ENCODE results near the gene LCAT. TPM values are rescaled to one million over a fixed set of nuclear protein-coding genes. Genes with fewer than 3 reads are reported as not detected.

The LCAT gene
- total and polyA plus RNA-seq, 9 of the 15 experiments (the other 6 are each of a cell fraction or from before 2014, with no cell fraction given): 0.46 to 21.0 (median 5.0) TPM

DNA sequence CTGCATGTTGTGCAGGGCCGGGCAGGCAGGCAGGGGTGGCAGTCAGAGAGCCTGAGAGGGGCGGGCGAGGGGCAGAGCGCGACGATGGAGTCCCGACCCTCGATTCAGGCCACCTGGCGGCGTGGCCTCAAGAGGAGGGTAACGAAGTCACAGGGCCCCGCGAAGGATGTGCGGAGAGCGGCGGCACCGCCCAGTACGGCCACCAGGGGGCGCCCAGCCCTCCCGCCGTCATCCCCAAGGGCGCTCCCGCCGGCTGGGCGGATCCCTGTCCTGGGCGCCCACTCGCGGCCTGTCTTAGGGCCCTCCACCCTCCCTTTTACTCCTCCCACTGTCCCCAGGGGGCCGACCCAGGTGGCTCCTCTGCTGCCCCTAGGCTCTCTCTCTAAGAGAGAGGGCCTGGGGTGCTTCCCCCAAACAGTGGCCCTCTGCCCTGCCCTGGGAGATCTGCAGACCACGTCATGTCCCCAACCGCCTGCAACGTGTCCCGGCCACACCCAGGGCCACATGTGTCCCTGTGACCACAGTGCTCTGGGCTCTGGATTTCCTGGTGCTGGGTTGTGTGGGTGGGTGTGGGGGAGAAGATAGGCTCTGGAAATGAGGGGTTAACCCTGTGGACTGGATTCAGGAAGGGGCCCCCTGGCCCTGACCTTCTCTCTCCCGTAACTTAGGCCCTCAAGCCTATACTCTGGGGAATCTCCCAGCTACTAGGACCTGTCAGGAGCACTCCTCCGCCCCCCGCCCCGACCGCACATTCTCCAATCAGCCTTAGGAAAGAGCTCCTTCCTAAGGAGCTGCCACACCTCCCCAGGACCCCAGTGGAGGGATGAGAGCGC, 49.5 kb upstream of the LCAT start (continued):
- TF ChIP-seq, protein P1, sequence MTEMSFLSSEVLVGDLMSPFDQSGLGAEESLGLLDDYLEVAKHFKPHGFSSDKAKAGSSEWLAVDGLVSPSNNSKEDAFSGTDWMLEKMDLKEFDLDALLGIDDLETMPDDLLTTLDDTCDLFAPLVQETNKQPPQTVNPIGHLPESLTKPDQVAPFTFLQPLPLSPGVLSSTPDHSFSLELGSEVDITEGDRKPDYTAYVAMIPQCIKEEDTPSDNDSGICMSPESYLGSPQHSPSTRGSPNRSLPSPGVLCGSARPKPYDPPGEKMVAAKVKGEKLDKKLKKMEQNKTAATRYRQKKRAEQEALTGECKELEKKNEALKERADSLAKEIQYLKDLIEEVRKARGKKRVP (CRISPR knock-in tag; IDR thresholded peaks at IDR 0.05): no peak
- TF ChIP-seq MAZ (CRISPR knock-in tag; conservative IDR thresholded peaks at IDR 0.05 in 1 of 2, IDR thresholded peaks at IDR 0.05 in 1 of 2) (peak; percentile 87 to 88), HCFC1 (IDR thresholded peaks at IDR 0.05; ENCODE audit: low read depth, low read length) (peak; percentile 60), RFX5 (IDR thresholded peaks at IDR 0.05; ENCODE audit: low read depth, low read length) (no peak), DACH1 (IDR thresholded peaks at IDR 0.05; ENCODE audit: partially characterized antibody) (peak; percentile 46), HNRNPK (IDR thresholded peaks at IDR 0.05; ENCODE audit: low read depth, low read length, poor library complexity, severe bottlenecking) (no peak), ILF3 (IDR thresholded peaks at IDR 0.05; ENCODE audit: borderline replicate concordance) (no peak), ZNF3 (CRISPR knock-in tag; IDR thresholded peaks at IDR 0.05) (no peak), FOXK2 (conservative IDR thresholded peaks at IDR 0.05 in 1 of 2, IDR thresholded peaks at IDR 0.05 in 1 of 2; ENCODE audit: low read depth in 2 of 2) (peak in 1 of 2 experiments; percentile 37; a peak in 1 of 4 replicates), ARHGAP35 (IDR thresholded peaks at IDR 0.05; ENCODE audit: partially characterized antibody) (no peak), ZBTB8A (IDR thresholded peaks at IDR 0.05; ENCODE audit: partially characterized antibody) (no peak), RBM22 (IDR thresholded peaks at IDR 0.05; ENCODE audit: low read depth, low read length, poor library complexity, severe bottlenecking) (no peak)
- TF ChIP-seq, protein P2, sequence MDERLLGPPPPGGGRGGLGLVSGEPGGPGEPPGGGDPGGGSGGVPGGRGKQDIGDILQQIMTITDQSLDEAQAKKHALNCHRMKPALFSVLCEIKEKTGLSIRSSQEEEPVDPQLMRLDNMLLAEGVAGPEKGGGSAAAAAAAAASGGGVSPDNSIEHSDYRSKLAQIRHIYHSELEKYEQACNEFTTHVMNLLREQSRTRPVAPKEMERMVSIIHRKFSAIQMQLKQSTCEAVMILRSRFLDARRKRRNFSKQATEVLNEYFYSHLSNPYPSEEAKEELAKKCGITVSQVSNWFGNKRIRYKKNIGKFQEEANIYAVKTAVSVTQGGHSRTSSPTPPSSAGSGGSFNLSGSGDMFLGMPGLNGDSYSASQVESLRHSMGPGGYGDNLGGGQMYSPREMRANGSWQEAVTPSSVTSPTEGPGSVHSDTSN (CRISPR knock-in tag; IDR thresholded peaks at IDR 0.05; ENCODE audit: low read depth): no peak
- TF ChIP-seq, protein P2 (tag; conservative IDR thresholded peaks at IDR 0.05; ENCODE audit: low read depth): no peak
- TF ChIP-seq, protein P3, sequence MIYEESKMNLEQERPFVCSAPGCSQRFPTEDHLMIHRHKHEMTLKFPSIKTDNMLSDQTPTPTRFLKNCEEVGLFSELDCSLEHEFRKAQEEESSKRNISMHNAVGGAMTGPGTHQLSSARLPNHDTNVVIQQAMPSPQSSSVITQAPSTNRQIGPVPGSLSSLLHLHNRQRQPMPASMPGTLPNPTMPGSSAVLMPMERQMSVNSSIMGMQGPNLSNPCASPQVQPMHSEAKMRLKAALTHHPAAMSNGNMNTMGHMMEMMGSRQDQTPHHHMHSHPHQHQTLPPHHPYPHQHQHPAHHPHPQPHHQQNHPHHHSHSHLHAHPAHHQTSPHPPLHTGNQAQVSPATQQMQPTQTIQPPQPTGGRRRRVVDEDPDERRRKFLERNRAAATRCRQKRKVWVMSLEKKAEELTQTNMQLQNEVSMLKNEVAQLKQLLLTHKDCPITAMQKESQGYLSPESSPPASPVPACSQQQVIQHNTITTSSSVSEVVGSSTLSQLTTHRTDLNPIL (CRISPR knock-in tag; IDR thresholded peaks at IDR 0.05): no peak
- TF ChIP-seq, protein P4, sequence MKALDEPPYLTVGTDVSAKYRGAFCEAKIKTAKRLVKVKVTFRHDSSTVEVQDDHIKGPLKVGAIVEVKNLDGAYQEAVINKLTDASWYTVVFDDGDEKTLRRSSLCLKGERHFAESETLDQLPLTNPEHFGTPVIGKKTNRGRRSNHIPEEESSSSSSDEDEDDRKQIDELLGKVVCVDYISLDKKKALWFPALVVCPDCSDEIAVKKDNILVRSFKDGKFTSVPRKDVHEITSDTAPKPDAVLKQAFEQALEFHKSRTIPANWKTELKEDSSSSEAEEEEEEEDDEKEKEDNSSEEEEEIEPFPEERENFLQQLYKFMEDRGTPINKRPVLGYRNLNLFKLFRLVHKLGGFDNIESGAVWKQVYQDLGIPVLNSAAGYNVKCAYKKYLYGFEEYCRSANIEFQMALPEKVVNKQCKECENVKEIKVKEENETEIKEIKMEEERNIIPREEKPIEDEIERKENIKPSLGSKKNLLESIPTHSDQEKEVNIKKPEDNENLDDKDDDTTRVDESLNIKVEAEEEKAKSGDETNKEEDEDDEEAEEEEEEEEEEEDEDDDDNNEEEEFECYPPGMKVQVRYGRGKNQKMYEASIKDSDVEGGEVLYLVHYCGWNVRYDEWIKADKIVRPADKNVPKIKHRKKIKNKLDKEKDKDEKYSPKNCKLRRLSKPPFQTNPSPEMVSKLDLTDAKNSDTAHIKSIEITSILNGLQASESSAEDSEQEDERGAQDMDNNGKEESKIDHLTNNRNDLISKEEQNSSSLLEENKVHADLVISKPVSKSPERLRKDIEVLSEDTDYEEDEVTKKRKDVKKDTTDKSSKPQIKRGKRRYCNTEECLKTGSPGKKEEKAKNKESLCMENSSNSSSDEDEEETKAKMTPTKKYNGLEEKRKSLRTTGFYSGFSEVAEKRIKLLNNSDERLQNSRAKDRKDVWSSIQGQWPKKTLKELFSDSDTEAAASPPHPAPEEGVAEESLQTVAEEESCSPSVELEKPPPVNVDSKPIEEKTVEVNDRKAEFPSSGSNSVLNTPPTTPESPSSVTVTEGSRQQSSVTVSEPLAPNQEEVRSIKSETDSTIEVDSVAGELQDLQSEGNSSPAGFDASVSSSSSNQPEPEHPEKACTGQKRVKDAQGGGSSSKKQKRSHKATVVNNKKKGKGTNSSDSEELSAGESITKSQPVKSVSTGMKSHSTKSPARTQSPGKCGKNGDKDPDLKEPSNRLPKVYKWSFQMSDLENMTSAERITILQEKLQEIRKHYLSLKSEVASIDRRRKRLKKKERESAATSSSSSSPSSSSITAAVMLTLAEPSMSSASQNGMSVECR (CRISPR knock-in tag; IDR thresholded peaks at IDR 0.05): no peak
